ENCODE data around the gene RASA3.

Gene RASA3

DNA sequence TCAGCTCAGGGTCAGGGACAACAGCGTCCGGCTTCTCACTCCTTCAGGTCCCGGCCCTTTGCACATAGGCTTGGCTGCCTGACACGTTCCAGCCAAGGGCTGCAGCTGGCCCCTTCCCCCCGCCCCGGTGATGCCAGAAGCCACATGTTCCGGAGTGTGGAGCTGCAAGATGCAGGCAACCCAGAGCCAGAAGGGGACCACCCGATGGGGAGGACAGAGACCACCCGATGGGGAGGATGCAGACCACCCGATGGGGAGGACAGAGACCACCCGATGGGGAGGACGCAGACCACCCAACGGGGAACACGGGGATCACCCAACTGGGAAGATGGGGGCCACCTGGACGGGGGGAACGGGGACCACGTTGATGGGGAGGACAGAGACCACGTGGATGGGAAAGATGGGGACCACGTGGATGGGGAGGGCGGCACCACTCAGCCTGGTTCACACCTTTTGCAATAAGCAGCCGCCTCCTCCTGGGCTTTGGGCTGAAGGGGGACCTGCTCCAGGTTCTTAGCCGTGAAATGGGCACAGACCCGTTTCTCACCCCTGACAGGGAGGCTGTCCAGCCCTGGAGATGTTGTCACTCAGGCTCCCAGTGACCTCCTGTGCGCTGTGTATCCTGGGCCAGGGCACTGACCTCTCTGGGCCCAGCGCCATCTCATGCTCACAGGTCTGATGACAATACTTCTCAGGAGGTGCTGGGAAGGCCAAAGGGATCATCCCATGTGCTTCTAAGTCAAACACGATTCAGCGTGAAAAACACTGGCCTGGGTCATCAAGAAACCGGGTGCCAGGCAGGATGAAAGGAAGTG is 193.1 kb downstream of the RASA3 start:
- DNase-seq = no peak

DNA sequence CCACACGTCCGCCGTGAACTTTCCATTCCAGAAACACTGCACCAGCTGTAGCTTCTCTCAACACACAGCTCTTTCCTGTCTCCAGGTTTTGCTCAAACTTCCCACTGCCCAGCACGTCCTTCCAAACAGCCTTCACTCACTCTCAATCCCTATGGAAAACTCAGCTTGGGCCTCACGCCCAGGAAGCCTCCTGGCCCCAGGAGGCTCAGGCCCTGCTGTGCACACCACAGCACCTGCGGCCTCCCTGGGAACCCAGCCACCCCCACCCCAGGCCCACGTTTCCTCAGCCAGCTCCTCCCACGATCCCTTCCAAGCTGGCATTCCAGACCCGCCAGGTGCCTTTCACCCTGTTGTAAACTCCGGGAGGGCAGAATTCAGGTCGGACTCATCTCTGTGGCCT is 193.7 kb downstream of the RASA3 start:
- DNase-seq = no peak

DNA sequence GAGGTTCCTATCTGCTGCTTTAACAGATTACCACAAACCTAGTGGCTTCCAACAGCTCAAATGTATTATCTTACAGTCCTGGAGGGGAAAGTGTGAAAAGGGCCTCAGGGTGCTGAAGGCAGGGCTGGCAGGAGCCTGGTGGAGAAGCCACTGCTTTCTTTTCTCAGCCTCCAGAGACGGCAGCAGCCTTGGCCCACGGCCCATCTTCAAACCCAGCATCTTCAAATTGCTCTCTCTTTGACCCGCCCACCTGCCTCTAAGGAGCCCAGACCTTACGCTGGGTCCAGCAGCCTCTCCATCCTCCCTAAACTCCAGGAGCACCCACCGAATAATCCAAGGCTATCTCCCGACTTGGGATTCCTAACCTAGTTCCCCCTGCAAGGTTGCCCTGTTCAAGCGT is 194.2 kb downstream of the RASA3 start:
- DNase-seq = peak; percentile 93

DNA sequence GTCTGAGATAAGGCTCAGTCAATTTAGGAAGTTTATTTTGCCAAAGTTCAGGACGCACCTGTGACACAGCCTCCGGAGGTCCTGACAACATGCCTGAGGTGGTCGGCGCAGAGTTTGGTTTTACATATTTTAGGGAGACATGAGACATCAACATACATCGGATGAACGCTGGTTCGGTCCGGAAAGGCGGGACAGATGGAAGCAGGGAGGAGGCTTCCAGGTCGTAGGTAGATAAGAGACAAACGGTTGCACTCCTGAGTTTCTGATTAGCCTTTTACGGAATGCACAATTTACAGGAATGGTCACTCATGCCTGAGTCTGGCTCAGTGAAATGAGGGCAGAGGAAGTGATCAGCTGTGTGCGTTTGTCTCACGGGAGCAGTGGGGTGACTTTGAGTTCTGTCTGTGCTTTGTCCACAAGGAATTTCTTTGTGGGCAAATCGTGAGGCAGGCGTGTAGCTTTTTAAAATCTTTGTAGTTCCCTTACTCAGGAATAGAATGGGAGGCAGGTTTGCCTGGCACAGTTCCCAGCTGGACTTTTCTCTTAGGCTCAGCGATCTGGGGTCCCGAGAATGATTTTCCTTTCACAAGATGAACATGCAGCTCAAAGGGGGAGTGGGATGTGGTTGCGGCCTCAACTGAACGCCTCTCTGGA is 194.8 kb downstream of the RASA3 start:
- DNase-seq = no peak

DNA sequence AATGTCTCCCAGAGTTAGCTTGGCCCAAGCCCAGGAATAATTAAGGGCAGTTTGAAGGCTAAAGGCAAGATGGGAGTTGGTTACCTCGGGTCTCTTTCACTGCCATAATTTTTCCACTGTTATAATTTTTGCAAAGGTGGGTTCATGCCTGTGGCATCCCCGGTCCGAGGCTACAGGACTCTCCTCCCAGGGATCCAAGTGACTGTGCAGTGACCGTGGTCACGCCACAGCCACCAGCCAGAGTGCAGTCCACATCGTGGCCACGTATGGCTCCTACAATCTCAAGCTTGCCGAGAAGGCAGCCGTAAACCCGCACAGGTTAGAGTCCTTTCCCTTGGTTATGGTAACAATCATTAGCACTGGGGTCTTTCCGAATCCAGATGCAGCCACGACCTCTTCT is 195.3 kb downstream of the RASA3 start:
- no peak for DNase-seq

DNA sequence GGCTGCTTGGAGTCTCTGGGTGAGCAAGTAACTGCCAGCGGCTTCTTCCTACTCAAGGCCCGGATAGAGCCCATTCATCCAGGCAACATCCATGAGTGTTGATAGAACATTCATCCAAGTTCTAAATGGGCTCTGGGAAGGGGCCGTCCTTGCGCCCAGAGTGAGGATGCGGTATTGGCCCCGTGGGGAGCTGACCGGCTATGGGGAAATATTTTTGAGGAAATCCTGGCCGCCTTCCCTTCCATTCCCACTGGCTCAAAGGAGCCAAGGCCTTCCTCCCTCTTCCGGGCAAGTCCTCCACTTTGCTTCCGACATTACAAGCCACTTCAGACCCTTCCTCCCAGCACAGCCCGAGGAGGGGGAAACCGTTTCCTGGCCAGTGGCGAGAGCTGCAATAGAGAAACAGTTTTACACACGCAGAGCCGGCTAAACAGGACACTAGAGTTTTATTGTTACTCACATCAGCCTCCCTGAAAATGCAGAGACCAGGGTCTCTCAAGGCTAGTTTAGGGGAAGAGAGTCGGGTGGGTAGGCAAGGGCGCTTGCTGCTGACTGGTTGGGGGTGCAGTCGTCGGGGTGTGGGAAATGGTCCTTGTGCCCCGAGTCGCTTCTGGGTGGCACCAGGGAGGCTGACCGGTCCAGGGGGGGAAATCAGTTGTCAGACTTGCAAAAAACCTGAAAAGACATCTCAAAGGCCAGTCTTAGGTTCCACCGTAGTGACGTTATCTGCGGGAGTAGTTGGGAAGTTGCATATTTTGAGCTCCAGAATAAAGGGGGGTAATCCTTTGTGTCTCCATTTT is 196.1 kb downstream of the RASA3 start:
- DNase-seq = no peak

DNA sequence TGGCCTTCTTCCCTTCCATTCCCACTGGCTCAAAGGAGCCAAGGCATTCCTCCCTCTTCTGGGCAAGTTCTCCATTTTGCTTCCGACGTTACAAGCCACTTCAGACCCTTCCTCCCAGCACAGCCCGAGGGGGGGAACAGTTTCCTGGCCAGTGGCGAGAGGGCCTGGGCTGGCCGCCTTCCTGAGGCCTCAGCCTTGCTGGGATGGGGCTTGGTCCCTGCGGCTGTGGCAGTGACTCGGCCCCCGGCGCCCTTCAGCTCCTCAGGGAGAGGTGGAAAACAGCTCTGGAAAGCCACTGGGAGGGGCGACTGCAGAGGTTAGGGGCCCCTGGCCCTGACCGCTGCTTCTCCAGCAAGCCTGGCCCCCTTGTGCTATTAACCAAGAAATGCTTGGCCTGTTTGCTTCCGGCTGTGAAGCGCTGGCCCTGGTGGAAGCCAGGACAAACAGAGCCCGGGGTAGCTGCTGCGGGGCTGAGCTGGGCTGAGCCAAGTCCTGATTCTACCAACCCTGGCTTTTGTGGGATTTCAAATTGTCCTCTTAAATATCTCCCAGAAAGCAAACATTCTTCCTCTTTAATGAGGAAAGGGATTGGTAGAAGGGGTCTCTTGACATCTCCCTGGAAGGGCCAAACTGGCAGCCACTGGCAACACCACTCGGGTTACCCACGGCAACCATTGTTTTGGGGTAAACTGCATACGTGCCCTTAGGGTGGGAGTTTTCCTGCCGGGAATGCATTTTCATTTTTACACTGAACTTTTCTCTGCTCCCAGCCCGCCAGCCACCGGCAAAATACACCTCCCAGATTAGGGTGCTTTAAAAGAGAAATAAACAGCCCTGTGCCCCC is 197.2 kb downstream of the RASA3 start:
- peak; percentile 93 for DNase-seq

DNA sequence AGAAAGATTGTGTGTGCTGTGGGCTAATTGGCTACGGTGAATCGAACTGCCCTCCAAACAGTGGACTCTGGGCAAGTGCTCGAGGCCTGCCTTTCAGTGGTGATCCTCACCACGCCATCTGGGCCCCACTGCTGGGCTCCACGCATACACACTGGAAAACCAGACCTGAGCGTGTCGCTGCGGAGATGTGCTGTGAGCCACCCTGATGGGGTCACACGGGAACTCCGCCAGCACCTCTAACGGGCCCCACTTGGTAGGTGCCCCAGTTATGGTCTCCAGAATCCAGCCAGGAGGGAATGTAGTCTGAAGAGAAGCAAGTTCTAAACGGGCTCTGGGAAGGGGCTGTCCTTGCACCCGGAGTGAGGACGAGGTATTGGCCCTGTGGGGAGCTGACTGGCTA is 197.8 kb downstream of the RASA3 start:
- DNase-seq = no peak

DNA sequence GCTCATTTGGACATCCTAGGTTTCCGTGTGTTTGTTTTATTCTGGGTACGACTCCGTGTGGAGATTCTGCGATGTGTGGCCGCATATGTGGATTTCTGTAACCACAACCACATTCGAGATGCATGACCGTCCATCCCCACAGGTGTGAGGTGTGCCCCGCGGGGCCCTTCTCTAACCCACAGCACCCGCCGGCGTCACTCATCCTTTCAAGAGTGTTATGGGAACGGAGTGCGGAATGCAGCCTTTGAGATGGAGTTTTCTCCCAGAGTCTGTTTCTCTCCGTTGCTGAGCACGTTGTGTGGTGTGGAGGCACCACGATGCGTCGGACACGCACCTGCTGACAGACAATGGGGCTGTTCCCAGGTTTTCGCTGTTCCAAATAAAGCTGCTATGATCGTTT is 198.5 kb downstream of the RASA3 start:
- DNase-seq = no peak

DNA sequence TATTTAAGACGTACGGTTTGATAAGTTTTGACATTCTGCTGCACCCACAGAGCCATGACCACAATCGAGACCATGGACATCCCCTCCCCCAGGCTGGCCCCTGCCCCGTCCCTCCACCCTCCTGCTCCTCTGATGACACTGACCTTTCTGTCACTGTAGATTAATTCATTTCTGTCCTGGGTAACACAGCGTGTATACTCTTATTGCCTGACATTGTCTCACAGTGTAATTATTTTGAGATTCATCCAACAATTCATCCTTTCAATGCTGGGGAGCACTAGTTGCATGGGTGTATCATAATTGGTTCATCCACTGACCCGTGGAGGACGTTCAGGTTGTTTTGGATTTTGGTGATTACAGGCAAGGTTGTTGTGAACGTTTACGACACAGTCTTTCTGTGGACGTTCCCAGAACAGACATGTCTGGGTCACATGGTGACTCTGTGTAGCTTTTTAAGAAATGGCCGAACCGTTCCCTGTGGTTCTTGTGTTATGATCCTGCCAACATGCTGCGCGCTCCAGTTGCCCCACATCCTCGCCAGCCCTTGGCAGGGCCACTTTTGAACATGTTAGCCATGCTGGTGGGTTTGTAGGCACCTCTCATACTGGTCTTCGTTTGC is 200.5 kb downstream of the RASA3 start:
- DNase-seq = no peak

DNA sequence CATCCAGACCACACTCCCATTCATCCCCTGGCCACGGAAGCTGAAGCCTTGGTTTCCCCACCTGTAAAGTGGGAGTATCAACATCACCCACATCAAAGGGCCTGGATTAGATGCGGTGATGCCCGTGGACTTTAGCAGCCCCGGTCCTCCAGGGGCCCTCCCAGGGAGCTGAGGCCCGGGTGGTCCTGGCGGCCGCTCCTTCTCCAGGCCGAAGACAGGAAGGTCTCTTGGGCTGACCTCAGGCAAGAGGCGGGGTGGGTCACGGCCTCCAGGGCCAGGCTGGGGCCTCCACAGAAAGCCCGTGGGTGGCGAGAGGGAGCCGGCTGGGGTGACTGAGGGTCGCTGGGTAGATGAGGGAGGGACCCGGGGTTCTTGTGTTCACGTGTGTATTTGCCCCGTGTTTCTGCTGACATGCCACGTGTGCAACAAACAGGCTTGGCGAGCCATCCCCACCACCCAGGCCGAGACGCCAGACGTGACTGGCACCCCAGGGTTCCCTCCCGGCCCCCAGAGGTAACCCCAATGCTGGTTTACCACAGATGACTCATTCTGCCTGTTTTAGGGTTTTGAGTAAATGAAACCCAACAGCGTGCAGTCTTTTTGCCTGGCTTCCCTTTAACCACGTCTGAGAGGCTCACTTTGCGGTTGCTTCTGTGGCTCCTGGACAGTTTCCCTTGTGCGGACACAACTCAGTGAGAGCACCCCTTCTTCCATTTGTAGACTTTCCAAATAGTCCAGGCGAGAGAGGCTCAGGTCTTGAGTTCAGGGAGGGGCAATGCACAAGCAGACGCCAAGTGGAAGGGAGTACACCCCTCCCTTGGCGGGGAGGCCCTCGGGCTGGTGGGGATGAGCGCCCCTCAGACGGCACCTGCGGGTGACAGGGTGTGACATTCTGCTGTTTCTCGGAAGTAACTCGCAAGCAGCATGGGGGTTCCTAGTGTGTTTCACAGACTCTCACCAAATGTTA is 201.5 kb downstream of the RASA3 start:
- no peak for DNase-seq

DNA sequence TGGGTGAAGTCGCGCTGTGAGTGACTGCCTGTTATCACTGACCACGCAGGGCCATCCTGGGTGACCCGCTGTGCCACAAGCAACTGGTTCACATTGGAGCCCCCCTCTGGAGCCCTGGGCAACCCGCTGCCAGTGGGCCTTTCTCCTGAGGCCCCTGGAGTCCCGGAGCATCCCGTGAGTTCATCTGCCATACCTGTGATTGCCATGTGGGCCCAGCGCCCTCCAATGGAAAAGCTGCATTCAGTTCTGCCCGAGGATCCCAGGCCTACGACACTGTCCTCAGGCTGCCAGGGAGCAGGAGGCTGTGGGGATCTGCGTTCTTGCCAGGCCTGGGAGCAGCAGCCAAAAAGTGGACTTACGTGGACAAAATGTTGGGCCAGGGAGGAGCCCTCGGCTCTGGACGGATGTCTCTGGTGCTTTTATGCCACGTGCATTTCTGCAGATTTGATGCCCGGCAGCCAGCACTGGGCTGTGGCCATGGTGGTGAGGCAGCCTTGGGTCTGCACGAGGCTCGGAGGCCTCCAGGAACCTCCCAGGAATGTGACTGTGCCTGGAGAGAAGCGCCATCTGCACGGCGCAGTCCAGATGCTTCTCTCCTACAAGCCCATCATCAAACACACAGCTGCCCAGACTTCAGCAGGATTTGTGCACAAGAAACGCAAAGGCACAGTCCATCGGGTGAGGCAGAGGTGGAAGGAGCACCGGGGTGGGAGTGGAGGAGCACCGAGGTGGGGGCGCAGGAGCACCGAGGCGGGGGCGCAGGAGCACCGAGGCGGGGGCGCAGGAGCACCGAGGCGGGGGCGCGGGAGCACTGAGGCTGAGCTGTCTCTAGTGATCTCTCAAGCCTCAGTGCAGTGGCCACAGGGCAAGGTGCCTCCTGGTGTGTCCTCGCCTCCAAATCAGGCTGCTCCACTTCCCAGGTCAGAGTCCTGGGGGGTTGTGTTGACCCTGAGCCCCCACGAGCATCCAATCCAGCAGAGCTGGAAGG is 202.5 kb downstream of the RASA3 start:
- no peak for DNase-seq

DNA sequence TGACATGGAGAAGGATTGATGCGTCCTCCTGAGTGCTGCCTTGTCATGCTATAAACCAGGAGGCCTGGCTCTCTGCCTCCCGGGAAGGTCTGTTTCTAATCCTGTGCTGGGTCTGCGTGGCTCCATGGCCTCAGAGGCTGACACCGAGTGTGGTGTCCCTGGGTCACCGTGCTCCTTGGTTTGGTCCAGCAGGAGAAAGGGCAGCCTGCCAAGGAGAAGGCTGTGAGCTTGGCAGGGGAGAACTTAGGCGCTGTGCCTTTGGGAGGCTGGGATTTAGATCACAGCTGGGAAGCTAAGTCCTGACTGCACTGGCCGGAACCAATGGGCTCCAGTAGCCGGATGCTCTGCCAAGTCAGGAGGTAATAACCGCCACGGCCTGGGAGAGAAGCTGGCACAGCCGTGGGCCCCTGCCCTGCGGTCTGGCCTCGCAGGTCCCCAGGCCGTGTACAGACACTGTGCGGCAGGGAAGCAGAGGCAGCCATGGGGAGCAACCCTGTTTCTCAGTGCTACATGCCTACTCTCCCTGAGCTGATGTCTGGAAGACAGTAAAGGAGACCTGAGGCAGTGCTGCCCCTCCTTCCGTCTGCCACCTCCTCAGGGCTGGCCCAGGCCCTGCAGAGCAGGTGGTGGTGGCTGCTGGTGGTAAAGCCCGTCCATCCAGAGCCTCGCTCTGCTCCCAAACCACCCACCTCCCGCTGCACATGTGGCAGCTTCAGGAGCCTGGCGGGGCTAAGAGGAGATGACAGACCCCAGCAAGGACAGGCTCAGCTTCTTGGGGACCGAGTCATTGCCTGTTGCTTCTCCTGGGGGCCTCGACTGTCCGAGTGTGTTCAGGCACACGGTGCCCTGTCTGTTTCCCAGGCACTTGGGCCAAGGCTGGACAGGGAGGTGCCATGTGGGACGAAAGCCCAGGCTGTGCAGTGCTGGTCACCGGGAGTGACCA is 203.5 kb downstream of the RASA3 start:
- DNase-seq = peak; percentile 70
